Erythroblast (primary cell): Measurements from ENCODE around the gene GPRASP3.
A peak's percentile ranks its signal among the peaks of the same experiment; 100 is the strongest.

ENCODE experiments used
- DNase-seq, 2 experiments: peaks; one replicate each; lab custom pipeline; 2025; lab: John Stamatoyannopoulos, UW
- GATA1 ChIP-seq: IDR thresholded peaks from 2 replicates; pipeline ENCODE4 v1.6.1; 2011; ENCODE audit warnings: low read depth, mild to moderate bottlenecking, control low read depth, low read length, moderate library complexity
- POLR2A ChIP-seq: IDR thresholded peaks from 2 replicates; pipeline ENCODE4 v1.6.1; 2011; ENCODE audit warnings: mild to moderate bottlenecking, low read length

GPRASP3 gene

DNA sequence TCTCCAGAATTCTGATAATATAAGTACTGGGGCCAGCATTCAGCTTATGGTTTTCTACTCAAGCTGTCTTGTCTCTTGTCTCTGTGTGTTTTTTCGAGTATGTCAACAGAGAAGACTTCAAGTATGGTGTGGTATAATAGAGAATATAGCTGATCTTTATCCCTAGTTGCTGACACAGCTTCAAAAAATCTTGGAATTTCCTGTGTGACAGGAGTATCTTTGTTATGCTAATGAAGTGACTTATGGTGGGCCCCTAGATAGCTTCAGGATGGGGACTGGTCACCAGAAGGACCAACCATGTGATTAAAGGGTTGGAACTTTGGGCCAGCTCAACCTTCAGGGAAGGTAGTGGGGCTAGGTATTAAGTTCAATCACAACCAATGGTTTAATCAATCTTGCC is 2.9 kb downstream of the GPRASP3 start:
- TF ChIP-seq POLR2A (no peak), GATA1 (no peak)
- no peak for DNase-seq

DNA sequence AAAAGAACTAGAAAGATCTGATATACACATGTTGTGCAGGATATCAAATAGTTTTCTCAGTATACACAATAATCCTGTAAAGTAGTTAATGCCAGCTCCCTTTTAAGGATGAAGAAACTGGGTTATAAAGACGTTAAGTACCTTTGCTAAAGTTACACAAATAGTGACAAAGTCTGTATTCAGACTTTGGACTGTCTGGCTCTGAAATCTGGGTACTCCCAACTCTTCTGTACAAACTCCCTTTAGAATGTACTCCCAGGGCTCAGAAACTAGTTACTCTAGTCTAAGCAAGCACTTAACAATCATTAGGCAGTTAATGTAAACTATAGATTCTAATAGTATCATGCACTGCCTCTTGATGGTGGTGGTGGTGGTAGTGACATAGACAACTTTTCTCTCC is 7.2 kb downstream of the GPRASP3 start:
- no peak for TF ChIP-seq POLR2A
- no peak for TF ChIP-seq GATA1
- DNase-seq = no peak

DNA sequence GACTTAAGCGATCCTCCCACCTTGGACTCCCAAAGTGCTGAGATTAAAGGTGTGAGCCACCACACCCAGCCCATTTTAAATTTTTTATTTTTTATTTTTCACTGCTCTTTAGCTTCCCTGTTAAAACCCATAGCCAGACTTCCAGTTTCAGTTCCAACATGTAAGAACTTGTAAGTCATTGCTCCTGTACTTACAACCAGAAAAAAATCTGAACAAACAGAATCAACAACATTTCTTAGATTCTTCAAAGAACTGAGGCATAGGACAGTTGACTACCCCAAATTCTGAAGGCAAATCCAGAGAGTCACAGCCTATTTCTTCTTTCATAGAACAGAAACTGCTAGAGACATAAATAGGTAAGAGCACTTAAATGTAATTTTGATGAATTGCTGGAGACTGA is 8.1 kb downstream of the GPRASP3 start:
- DNase-seq = no peak
- no peak for TF ChIP-seq POLR2A
- no peak for TF ChIP-seq GATA1

DNA sequence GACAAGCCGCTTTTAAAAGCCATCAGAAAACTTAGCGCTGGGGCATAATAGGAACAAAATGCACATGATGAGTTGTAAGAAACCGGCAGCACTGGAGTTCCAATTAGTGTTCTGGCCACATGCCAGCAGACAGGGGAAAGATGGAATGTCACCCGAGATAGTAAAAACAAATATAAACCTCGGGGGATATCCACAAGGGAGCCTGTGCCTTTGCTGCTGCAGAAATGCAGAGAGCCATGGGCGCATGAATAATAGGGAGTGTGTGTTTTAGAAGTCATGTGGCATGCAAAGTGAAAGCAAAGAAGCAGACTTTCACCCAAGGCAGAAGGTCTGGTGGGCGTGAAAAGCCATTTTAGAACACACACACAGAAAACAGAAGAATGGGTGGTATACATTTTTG is 19.1 kb downstream of the GPRASP3 start:
- TF ChIP-seq POLR2A = no peak
- TF ChIP-seq GATA1 = no peak
- no peak for DNase-seq

DNA sequence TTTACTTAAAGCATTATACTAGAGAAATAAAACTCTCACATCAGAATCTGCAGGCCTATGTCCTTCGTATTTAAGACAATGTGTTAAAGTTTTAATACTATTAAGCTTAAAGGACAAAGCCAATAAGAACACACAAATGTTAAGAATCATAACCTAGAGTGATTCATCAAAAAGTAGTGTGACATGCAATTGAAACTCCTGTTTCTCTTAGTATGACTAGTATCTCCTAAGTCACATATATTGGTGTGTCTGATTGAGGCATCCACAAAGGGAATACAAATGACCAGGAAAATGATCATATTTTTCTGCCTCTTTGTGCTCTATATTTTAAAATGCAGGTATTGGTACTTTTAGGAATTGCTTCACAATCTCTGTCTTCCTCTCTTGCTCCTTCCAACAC is 23.8 kb downstream of the GPRASP3 start:
- no peak for DNase-seq
- no peak for TF ChIP-seq POLR2A
- no peak for TF ChIP-seq GATA1

DNA sequence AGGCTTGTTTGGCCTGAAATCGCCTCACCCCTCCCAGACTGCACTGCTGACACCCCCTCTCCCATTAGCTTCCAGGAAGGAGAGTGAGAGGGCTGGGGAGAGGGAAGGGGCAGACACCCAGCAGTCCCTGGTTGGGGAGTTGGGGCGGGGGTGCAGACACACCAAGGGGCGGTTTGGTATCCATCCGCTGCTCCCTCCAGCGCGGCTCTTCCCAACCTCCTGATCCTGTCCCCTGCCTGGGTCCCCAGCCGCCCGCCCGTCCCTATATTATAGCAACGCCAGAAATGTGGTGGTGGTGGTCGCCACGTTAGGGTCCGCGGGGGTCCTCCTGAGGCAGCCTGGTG is 24.9 kb downstream of the GPRASP3 start:
- DNase-seq = no peak
- TF ChIP-seq POLR2A (no peak), GATA1 (no peak)

DNA sequence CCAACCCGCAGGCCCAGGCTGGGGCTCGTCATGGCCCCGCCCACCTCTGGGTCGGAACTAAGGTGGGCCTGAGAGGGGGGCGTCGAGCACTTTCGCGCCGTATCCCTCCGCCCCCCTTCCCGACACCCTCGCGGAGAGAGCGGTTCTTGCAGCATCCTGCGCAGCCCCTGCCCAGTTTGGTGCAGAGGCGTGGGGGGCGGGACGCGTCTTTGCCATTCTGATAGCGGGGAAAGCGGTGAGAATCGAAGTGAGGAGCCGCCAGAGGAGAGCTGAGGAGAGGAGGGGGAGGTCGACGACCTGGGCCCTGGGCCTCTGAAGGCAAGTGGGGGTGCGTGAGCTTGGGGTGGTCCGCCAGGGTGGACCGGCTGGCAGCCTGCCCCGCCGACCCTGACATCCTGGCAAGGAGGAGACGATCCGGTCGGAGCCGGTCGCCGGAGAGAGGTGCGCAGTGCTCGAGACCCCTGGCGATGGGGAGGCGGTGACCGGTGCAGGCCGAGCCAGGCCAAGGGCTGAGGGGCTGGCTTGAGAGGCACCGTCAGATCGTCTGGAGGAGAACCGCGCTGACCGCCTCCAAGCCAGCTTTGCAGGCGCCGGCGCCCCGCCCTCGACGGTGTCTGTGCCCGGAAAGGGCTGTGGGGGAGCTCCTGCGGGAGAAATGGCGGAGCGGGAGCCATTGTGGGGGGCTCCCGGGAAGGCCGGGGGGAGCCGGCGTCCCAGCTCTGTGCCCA is 25.5 kb downstream of the GPRASP3 start:
- TF ChIP-seq GATA1 = no peak
- no peak for TF ChIP-seq POLR2A
- peak; percentile 1 to 5 for DNase-seq

DNA sequence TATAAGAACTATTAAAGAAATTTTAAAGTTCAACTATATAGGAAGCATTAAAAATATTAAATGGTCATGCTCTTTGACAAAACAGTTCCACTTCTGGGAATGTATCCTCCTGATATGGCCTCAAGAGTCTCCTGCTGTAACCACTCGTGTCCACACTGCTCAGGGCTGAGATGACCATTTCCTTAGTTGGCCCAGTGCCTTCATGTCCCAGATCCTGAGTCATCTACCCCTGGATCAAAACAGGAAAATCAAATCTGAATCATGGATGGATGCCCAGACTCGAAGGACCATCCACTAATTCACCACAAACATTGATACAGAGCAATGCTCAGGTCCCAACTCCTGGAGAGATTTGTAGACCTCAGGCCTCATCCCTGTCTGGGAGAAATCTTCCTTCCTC is 44.7 kb downstream of the GPRASP3 start:
- no peak for TF ChIP-seq POLR2A
- TF ChIP-seq GATA1 = no peak
- DNase-seq = no peak

DNA sequence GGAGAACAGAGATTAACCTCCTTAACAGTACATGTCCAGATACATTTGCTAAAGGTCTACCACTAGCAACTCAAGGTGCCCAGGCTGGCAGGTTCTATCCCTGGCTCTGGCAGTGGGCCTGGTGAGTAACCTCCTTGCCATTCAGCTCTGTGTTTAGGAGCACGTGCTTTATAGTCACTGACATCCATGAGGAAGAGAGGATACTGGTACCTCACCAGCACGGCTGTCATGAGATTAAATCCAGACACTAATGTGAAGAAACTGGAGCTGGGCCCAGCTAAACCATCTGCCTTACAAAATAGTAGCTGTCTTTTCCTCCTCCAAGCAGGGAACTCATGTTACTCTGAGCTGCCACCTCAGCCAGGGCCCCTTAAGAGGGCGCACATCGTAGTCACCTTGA is 45.3 kb downstream of the GPRASP3 start:
- DNase-seq = no peak
- TF ChIP-seq GATA1 (no peak), POLR2A (no peak)

DNA sequence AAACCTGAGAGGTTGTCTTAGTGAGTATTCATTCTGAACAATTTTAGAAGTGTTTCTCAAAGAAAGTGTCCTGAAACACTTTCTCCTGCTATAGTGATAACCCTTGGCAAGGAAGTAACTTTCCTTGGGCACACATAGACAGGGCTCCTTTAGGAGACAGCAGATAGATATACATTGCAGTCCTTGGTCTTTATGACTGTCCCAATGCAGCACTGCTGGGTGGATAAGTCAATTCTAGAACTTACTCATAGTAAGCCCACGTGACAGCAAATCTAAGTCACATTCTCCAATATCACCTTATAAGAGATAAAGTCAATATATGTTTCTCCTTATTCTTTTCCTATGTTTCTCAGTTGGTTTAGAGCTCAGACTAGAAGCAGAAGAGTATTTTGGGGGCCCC is 46.7 kb downstream of the GPRASP3 start:
- TF ChIP-seq POLR2A (no peak), GATA1 (no peak)
- DNase-seq = peak in 1 of 2 experiments; percentile 0

DNA sequence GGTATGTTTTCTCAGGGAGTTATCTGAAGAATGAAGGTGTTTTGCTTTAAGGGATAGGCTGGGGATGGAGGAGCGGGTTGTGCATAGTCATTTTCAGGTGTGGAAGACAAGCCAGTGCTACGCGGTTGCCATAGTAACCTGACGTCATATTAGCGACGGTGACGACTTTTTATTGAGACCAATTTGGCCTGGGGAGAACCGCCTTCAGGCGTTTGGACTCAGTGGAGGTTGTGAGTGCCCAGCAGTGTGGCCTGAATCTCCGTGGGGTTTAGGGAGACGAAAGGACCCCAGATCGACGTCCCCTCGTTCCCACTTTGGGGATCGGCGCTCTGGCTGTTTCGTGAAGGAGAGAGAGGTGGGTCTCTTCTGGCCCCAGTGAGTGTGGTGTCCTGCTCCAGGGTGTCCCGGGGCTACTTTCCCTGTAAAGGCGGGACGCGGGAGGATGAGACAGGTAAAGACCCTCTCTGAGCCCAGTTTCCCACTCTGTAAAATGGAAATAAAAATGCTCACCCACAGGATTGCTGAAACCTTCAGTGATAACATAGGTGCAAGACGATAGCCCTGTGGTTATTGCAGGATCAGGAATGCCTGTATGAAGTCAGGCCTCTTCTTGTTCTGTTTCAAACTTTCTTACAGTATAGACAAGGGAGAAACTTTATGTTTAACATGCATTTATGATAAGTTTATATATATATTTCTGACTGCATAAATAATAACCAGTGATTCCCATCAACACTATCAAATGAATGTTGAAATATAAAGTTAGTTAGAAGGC is 48.6 kb downstream of the GPRASP3 start:
- TF ChIP-seq POLR2A (peak; percentile 76), GATA1 (no peak)
- DNase-seq = peak; percentile 91 to 93
